GM18517 (cell line): Measurements from ENCODE around the gene TDG.
"Not testable (repeated sequence)": the region's sequence is repeated elsewhere in the genome, so short reads cannot be mapped to it uniquely, and the experiment has no call there.

ENCODE experiments used
- ATAC-seq: cut with Tn5 transposase; IDR thresholded peaks from one replicate; pipeline ENCODE4 v1.9.1; 2021; ENCODE audit warnings: mild to moderate bottlenecking, moderate library complexity; ENCODE audit not compliant: unreplicated experiment

TDG gene

DNA sequence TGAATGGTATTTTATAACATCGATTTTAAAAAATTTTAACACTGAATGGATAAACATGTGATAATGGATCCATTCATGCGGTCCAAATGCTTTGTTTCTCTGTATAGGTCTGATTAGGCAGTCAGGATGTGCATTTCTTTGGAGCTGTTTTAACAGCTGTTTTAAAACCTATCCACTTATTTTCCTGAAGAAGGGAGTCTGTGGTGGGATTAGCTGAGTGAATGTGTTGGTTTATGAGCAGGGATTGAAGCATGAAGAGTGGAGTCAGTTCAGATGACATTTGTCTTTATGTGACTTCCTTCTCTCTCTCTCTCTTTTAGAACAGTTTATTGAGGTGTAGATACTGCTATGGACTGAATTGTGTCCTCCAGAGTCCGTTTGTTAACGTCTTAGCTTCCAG, 46.7 kb downstream of the TDG start:
- no peak for ATAC-seq

DNA sequence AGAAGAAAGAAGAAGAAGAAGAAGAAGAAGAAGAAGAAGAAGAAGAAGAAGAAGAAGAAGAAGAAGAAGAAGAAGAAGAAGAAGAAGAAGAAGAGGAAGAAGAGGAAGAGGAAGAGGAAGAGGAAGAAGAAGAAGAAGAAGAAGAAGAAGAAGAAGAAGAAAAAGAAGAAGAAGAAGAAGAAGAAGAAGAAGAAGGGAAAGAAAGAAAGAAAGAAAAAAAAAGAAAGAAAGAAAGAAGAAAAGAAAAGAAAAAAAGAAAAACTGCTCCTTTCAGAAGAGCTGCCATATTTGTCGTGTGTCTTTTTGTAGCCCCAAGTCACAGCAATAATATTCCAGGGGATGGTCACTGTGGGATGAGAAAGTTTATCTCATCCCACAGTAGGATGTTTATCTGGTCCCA, 56.2 kb downstream of the TDG start:
- ATAC-seq: not testable (repeated sequence)

DNA sequence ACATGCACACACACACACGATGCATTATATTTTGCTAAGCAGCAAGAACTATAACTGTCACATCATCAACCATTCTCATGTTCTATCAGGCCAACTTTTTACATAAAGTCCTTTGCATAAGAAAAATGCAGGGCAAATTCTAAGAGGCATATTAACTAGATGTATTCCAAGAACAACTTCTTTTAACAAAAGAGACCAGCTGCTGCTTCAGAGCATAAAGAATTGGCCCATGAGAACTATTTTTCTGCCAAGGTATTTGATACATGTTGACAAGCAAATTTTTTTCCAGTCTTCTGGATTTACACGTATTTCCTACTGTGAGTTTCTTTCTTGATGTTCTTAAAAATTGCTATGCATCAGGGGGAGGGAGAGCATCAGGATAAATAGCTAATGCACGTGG, 57.1 kb downstream of the TDG start:
- no peak for ATAC-seq

DNA sequence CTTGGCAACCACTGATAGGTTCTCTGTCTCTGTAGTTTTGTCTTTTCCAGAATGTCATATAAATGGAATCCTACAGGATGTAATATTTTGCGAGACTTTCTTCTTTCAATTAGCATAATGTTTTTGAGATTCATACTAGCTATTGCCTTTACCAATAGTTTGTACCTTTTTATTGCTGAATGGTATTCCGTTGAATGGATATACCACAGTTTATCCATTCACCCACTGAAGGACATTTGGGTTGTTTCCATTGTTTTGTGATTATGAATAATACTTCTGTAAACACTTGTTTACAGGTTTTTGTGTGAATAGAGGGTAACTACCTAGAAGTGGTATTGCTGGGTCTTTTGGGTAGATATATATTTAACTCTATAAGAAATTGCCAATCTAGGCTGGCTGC, 58.0 kb downstream of the TDG start:
- ATAC-seq: no peak

DNA sequence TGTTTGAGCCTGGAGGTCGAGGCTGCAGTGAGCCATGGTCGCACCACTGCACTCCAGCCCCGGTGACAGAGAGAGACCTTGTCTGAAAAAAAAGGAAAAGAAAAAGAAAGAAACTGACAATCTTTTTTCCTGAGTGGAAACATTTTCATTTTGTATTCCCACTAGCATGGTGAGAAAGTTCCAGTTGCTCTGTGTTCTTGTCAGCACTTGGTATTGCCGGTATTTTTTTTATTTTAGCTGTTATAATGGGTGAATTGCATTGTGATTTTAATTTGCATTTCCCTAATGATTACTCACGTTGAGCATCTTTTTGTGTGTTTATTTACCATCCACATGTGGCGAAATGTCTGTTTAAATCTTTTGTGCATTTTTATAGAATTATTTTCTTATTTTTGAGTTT, 58.7 kb downstream of the TDG start:
- no peak for ATAC-seq

DNA sequence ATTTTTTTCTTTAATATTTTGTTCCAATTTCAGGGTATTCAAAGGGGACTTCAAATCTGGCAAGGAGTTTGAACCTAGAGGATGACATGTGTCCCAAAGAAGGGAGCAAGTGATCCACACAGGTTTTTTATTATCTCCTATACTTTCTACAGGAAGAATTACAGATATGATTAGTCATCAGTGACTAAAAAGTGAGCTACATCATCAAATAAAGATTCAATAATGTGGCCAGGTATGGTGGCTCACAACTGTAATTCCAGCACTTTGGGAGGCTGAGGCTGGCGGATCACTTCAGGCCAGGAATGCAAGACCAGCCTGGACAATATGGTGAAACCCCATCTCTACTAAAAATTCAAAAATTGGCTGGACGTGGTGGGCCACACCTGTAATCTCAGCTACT, 60.1 kb downstream of the TDG start:
- ATAC-seq: no peak

DNA sequence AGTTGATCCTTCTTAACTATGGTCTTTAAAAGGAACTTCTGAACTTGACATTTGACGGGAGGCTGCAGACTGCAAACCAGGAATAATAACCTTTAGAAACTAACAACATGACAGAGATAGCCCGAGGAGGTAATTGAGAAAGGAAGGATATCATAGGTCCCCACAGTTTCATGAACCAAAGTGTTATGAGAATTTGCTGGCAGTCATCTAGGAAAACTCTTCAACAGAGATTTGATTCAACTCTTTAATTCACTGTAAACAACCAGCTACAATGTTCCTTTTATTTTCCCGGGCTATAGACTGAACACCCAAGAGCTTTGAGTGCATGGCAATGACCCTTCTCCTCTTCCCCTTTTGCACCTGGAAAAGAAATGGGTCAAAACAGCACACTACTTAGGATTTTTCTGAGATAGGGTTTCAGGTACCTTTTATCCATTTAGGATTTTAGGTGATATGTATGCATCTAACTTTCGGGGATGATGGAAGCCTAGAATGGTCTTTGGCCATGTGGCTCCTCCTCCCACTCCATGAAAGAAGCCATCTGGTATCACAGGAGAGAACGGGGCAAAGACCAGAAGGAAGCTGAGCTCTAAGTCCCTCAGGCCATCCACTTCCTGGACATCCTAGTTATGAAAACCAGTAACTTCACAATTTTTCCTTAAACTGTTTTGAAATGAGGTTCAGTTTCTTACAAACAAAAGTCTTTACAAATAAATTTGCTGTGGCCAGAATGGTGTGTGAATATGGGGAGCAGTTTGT, 61.3 kb downstream of the TDG start:
- no peak for ATAC-seq

DNA sequence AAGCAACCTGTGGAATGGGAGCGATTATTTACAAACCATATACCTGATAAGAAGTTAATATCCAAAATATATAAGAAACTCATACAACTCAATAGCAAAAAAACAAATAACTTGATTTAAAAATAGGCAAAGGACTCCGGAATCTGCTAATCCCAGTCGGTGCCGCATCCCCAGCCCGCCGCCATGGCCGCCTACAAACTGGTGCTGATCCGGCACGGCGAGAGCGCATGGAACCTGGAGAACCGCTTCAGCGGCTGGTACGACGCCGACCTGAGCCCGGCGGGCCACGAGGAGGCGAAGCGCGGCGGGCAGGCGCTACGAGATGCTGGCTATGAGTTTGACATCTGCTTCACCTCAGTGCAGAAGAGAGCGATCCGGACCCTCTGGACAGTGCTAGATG, 64.9 kb downstream of the TDG start:
- ATAC-seq: not testable (repeated sequence)

DNA sequence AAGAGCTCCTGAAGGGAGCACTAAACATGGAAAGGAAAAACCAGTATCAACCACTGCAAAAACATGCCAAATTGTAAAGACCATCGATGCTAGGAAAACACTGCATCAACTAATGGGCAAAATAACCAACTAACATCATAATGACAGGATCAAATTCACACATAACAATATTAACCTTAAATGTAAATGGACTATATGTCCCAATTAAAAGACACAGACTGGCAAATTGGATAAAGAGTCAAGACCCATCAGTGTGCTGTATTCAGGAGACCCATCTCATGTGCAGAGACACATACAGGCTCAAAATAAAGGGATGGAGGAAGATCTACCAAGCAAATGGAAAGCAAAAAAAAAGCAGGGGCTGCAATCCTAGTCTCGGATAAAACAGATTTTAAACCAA, 70.5 kb downstream of the TDG start:
- not testable (repeated sequence) for ATAC-seq
